ENCODE results near the gene KLHL30.
"Not testable (repeated sequence)": the region's sequence is repeated elsewhere in the genome, so short reads cannot be mapped to it uniquely, and the experiment has no call there.

KLHL30 gene

DNA sequence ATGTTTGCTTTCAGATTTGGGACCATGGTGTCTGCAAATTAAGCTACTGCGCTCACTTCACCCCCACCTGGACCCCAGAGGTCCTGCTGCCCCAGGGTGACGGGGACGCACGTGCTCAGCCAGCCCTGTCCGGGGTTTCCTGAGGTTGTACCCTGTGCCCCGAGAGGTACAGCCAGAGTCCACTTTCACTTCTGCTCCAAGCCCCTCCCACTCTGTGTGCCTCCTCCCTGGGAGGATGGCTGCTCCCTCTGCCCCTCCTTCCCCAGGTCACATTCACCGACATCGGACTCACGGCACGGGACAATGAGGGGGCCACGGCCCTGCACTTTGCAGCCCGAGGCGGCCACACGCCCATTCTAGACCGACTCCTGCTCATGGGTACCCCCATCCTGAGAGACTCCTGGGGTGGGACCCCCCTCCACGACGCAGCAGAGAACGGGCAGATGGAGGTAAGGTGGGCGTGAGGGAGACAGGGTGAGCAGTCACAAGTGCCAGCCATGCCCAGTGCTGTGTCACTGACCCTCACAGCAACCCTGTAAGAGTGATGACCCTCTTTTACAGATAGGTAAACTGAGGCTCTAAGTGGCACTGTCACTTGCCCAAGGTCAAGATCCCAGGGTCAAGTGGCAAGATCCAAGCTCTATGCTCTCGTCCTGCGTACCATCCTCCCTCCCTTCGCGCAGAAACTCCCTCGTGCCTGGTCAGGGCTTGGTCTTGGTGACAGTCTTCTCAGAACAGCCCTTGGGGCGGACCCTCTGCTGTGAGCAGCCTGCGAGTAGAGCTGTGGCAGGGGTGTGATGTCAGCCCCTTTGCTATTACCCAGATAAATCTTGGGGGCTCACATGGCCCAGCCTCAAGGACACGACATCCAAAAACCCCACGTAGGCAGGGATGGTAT is 30.7 kb upstream of the KLHL30 start:
- Mint-ChIP-seq H3K27me3 (no peaks in the 10 kb centered on the region), H3K4me1 (ENCODE audit: low read depth) (peaks cover 12% of the 10 kb centered on the region), H3K27ac (no peak overlapping the region), H3K4me3 (no peak overlapping the region), H3K36me3 (ENCODE audit: low read depth) (peaks cover 3% of the 10 kb centered on the region), H3K9me3 (peaks cover 2% of the 10 kb centered on the region)

- Mint-ChIP-seq H3K27me3 (no peaks in the 10 kb centered on the region), H3K27ac (no peak overlapping the region), H3K4me1 (ENCODE audit: low read depth) (peaks cover 12% of the 10 kb centered on the region), H3K9me3 (peaks cover 9% of the 10 kb centered on the region), H3K36me3 (ENCODE audit: low read depth) (peaks cover 7% of the 10 kb centered on the region), H3K4me3 (no peak overlapping the region)
Observed at GRCh38 chr2:238108423-238109183, 29.9 kb upstream of the KLHL30 start.

GRCh38 chr2:238113611-238114010 is 24.9 kb upstream of the KLHL30 start:
- peaks cover 9% of the 10 kb centered on the region for H3K9me3 Mint-ChIP-seq
- no peak overlapping the region for H3K4me3 Mint-ChIP-seq
- peaks cover 7% of the 10 kb centered on the region for H3K4me1 Mint-ChIP-seq (ENCODE audit: low read depth)
- peaks cover 7% of the 10 kb centered on the region for H3K36me3 Mint-ChIP-seq (ENCODE audit: low read depth)
- no peaks in the 10 kb centered on the region for H3K27me3 Mint-ChIP-seq
- no peak overlapping the region for H3K27ac Mint-ChIP-seq

DNA sequence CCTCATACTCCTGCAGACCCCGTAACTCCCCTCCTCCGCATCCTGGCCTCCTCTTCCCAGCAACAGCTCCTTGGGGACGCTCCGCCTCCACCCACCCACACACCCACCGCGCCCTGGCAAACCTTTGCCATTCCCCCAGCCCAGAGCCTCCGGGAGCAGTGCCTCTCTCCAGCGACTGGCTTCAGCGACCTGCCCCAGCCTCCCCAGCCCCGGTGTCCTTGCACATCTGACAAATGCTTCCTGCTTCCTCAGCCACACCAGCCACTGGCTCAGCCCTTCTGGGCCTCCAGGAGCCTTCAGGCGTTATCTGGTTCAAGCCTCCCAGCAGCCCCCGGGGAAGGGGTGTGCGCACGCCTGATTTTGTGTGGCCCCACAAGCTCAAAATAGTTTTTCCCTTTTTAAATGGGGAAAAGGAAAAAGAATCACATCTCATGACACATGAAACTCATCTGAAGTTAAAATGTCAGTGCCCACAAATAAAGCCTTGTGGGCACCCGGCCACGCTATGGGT is 24.1 kb upstream of the KLHL30 start:
- H3K4me3 Mint-ChIP-seq = no peak overlapping the region
- H3K4me1 Mint-ChIP-seq (ENCODE audit: low read depth) = peaks cover 3% of the 10 kb centered on the region
- H3K27ac Mint-ChIP-seq = no peak overlapping the region
- H3K9me3 Mint-ChIP-seq = peaks cover 9% of the 10 kb centered on the region
- peaks cover 7% of the 10 kb centered on the region for H3K36me3 Mint-ChIP-seq (ENCODE audit: low read depth)
- H3K27me3 Mint-ChIP-seq = no peaks in the 10 kb centered on the region

GRCh38 chr2:238114851-238115660 is 23.4 kb upstream of the KLHL30 start:
- Mint-ChIP-seq H3K27ac (no peak overlapping the region), H3K36me3 (ENCODE audit: low read depth) (peaks cover 7% of the 10 kb centered on the region), H3K4me1 (ENCODE audit: low read depth) (no peaks in the 10 kb centered on the region)

DNA sequence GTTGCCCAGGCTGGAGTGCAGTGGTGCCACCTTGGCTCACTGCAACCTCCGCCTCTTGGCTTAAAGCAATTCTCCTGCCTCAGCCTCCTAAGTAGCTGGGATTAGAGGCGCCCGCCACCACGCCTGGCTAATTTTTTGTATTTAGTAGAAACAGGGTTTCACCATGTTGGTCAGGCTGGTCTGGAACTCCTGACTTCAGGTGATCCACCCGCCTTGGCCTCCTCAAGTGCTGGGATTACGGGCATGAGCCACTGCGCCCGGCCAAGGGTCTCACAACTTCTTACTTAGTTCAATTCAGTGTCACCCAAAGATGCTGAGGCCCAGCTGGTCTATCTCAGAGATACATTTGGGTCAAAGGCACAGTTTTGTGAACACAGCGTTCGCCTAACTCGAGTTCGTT is 22.8 kb upstream of the KLHL30 start:
- H3K4me3 Mint-ChIP-seq; H3K27me3 Mint-ChIP-seq; H3K36me3 Mint-ChIP-seq (ENCODE audit: low read depth); H3K9me3 Mint-ChIP-seq; H3K27ac Mint-ChIP-seq; H3K4me1 Mint-ChIP-seq (ENCODE audit: low read depth): not testable (repeated sequence)

More at GRCh38 chr2:238114851-238115660, 23.4 kb upstream of the KLHL30 start:
- Mint-ChIP-seq H3K9me3 (peaks cover 9% of the 10 kb centered on the region), H3K4me3 (no peak overlapping the region), H3K27me3 (no peaks in the 10 kb centered on the region)

GRCh38 chr2:238116298-238117198 is 21.9 kb upstream of the KLHL30 start:
- Mint-ChIP-seq H3K4me3 (no peak overlapping the region), H3K27ac (no peak overlapping the region), H3K27me3 (no peaks in the 10 kb centered on the region), H3K9me3 (peaks cover 9% of the 10 kb centered on the region), H3K36me3 (ENCODE audit: low read depth) (peaks cover 7% of the 10 kb centered on the region), H3K4me1 (ENCODE audit: low read depth) (no peaks in the 10 kb centered on the region)

GRCh38 chr2:238117199-238118154 is 21.0 kb upstream of the KLHL30 start:
- H3K27ac Mint-ChIP-seq = no peak overlapping the region
- H3K27me3 Mint-ChIP-seq = no peaks in the 10 kb centered on the region
- H3K4me1 Mint-ChIP-seq (ENCODE audit: low read depth) = no peaks in the 10 kb centered on the region
- H3K36me3 Mint-ChIP-seq (ENCODE audit: low read depth) = peaks cover 7% of the 10 kb centered on the region
- H3K4me3 Mint-ChIP-seq = no peak overlapping the region
- H3K9me3 Mint-ChIP-seq = peaks cover 9% of the 10 kb centered on the region

GRCh38 chr2:238119756-238120462 is 18.6 kb upstream of the KLHL30 start:
- Mint-ChIP-seq H3K27ac (no peak overlapping the region), H3K27me3 (no peaks in the 10 kb centered on the region), H3K9me3 (no peaks in the 10 kb centered on the region), H3K4me3 (no peak overlapping the region), H3K4me1 (ENCODE audit: low read depth) (no peaks in the 10 kb centered on the region), H3K36me3 (ENCODE audit: low read depth) (no peaks in the 10 kb centered on the region)

GRCh38 chr2:238120463-238121298 is 17.8 kb upstream of the KLHL30 start:
- no peaks in the 10 kb centered on the region for H3K36me3 Mint-ChIP-seq (ENCODE audit: low read depth)
- no peak overlapping the region for H3K4me3 Mint-ChIP-seq
- no peaks in the 10 kb centered on the region for H3K9me3 Mint-ChIP-seq
- H3K27ac Mint-ChIP-seq = no peak overlapping the region
- H3K4me1 Mint-ChIP-seq (ENCODE audit: low read depth) = no peaks in the 10 kb centered on the region
- no peaks in the 10 kb centered on the region for H3K27me3 Mint-ChIP-seq

DNA sequence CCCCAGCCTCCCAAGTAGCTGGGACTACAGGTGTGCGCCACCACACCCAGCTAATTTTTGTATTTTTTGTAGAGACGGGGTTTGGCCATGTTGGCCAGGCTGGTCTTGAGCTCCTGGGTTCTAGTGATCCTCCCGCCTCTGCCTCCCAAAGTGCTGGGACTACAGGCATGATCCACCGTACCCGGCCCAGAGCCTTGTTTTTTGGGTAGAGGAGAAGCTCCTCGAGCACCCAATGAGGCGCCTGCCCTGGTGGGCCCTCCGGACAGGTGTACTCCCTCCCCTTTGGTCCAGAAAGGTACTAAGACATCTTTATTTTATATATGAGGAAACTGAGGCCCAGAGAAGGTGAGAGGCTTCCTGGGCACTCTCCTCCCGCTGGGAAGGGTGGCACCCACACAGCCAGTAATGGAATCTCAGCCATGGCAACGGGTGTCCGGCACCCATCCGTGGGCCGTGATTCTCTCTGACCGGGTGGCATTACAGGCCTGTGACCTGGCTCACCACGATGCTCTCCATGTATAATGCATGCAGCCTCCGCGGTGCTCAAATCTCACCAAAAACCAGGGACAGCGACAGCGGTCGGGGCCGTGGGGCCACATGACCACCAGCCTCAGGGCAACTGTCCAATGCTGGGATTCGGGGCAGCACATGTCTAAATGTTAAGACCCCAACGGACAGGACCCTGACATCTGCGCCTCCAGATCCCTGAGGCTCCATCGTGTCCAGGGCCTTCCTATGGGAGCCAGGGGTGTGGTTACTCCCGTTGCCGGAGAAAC is 16.8 kb upstream of the KLHL30 start:
- H3K27me3 Mint-ChIP-seq = no peaks in the 10 kb centered on the region
- no peaks in the 10 kb centered on the region for H3K9me3 Mint-ChIP-seq
- no peaks in the 10 kb centered on the region for H3K36me3 Mint-ChIP-seq (ENCODE audit: low read depth)
- H3K4me3 Mint-ChIP-seq = no peak overlapping the region
- no peak overlapping the region for H3K27ac Mint-ChIP-seq
- H3K4me1 Mint-ChIP-seq (ENCODE audit: low read depth) = no peaks in the 10 kb centered on the region

All from stimulated activated naive CD8-positive, alpha-beta T cell treated with anti-CD3 and anti-CD28 coated beads, Interleukin-15, Interleukin-2, amounts not matched to agents 100 ng/mL and 50 ng/mL, for 24 hours (primary cell).